ENCODE measurements around the gene MYCN. TPM values are rescaled to one million over a fixed set of nuclear protein-coding genes. Genes with fewer than 3 reads are reported as not detected.

The MYCN gene
- polyA plus RNA-seq, 3 donors: not detected

DNA sequence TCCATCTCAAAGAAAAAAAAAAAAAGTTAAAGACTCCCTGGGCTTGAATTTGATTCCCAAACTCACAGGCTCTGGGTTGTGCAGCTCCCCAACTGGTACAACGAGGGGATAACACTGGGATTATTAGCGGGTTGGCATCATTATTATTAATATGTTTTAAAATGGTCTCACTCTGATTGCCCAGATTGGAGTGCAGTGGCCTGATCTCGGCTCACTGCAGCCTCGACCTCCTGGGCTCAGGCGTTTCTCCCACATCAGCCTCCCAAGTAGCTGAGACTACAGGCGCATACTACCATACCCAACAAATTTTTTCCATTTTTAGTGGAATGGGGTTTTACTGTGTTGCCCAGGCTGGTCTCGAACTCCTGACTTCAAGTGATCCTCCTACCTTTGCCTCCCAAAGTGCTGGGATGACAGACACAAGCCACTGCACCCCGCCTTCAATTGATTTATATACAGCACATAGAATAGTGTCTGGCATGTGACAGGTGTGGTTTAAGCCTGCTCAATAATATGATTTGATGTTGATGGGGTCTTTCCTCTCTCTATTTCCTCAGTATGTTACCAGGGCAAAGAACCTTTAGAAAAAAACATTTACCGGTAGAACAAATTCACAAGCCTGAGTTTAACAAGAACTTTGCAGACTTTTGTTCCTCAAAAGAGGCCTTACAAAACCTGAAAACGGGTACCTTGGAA is 12.2 kb downstream of the MYCN start:
- Histone ChIP-seq H3K4me1 (ENCODE audit: control insufficient read depth in 1 of 2, insufficient read depth in 2 of 2, low read length in 2 of 2) (no peaks in the 10 kb centered on the region), H3K9me3 (replicated peaks in 1 of 2; ENCODE audit: control insufficient read depth in 1 of 2, insufficient read depth in 1 of 2, low read length in 2 of 2) (no peaks in the 10 kb centered on the region), H3K36me3 (replicated peaks in 1 of 2; ENCODE audit: control insufficient read depth in 1 of 2, insufficient read depth in 2 of 2, low read length in 2 of 2) (no peaks in the 10 kb centered on the region), H3K9ac (ENCODE audit: insufficient read depth, low read length, poor library complexity, severe bottlenecking) (no peak overlapping the region), H2AFZ (ENCODE audit: insufficient read depth, low read depth, low read length, poor library complexity, severe bottlenecking) (no peak overlapping the region), H4K20me1 (ENCODE audit: insufficient read depth, low read length) (no peaks in the 10 kb centered on the region), H3K4me2 (replicated peaks; ENCODE audit: extremely low read depth, low read length, poor library complexity, severe bottlenecking) (no peak overlapping the region), H3K27me3 (ENCODE audit: control insufficient read depth in 2 of 2, insufficient read depth in 2 of 2, low read length in 2 of 2) (no peaks in the 10 kb centered on the region), H3K27ac (ENCODE audit: low read depth in 1 of 2, low read length in 2 of 2) (no peak overlapping the region), H3K4me3 (replicated peaks in 1 of 3; ENCODE audit: low read depth in 2 of 3, low read length in 3 of 3) (no peak overlapping the region), H3K79me2 (ENCODE audit: insufficient read depth, low read length) (no peaks in the 10 kb centered on the region)
- Mint-ChIP-seq H3K27ac (no peak overlapping the region), H3K9me3 (no peaks in the 10 kb centered on the region), H3K27me3 (ENCODE audit: low read depth in 3 of 3) (peaks cover 0 to 5% (median 0%) of the 10 kb centered on the region in 3 donors), H3K36me3 (no peaks in the 10 kb centered on the region), H3K4me1 (no peaks in the 10 kb centered on the region), H3K4me3 (no peak overlapping the region)
- DNase-seq: no peak
- TF ChIP-seq, protein P1, sequence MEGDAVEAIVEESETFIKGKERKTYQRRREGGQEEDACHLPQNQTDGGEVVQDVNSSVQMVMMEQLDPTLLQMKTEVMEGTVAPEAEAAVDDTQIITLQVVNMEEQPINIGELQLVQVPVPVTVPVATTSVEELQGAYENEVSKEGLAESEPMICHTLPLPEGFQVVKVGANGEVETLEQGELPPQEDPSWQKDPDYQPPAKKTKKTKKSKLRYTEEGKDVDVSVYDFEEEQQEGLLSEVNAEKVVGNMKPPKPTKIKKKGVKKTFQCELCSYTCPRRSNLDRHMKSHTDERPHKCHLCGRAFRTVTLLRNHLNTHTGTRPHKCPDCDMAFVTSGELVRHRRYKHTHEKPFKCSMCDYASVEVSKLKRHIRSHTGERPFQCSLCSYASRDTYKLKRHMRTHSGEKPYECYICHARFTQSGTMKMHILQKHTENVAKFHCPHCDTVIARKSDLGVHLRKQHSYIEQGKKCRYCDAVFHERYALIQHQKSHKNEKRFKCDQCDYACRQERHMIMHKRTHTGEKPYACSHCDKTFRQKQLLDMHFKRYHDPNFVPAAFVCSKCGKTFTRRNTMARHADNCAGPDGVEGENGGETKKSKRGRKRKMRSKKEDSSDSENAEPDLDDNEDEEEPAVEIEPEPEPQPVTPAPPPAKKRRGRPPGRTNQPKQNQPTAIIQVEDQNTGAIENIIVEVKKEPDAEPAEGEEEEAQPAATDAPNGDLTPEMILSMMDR (IDR thresholded peaks at IDR 0.05): no peak
- WGBS (ENCODE audit: insufficient coverage): 100% methylated on average over 1 of the region's 10 CpGs
- intact Hi-C loops (cut with micrococcal nuclease): no loop called here

DNA sequence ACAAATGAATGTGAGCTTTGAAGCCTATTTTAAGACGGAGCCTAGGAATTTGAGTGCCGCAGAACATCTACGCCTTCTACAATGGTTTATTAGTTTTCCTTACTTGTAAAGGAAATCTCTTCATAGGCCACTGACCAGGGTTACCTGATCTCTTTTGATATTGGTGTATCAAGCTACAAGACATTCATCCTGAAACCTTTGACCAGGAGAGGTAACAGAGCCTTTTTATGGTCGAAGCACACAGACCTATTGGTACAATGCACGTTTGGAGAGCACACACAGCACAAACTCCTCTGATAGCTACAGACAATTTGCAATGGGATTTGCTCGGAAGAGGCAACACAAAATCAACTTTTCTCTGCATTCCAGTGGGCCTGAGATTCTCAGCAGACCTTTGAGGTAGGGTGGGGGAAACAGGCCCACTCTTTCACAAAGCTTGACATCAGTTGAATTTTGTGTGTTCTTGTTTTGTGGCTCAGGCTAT is 12.8 kb downstream of the MYCN start:
- Histone ChIP-seq H3K4me3 (replicated peaks in 1 of 3; ENCODE audit: low read depth in 2 of 3, low read length in 3 of 3) (no peak overlapping the region), H4K20me1 (ENCODE audit: insufficient read depth, low read length) (no peaks in the 10 kb centered on the region), H3K9me3 (replicated peaks in 1 of 2; ENCODE audit: control insufficient read depth in 1 of 2, insufficient read depth in 1 of 2, low read length in 2 of 2) (no peaks in the 10 kb centered on the region), H3K36me3 (replicated peaks in 1 of 2; ENCODE audit: control insufficient read depth in 1 of 2, insufficient read depth in 2 of 2, low read length in 2 of 2) (no peaks in the 10 kb centered on the region), H3K4me2 (replicated peaks; ENCODE audit: extremely low read depth, low read length, poor library complexity, severe bottlenecking) (no peak overlapping the region), H3K27me3 (ENCODE audit: control insufficient read depth in 2 of 2, insufficient read depth in 2 of 2, low read length in 2 of 2) (no peaks in the 10 kb centered on the region), H3K4me1 (ENCODE audit: control insufficient read depth in 1 of 2, insufficient read depth in 2 of 2, low read length in 2 of 2) (no peaks in the 10 kb centered on the region), H3K9ac (ENCODE audit: insufficient read depth, low read length, poor library complexity, severe bottlenecking) (no peak overlapping the region), H3K79me2 (ENCODE audit: insufficient read depth, low read length) (no peaks in the 10 kb centered on the region), H3K27ac (ENCODE audit: low read depth in 1 of 2, low read length in 2 of 2) (no peak overlapping the region), H2AFZ (ENCODE audit: insufficient read depth, low read depth, low read length, poor library complexity, severe bottlenecking) (no peak overlapping the region)
- DNase-seq: no peak
- intact Hi-C loops (cut with micrococcal nuclease): no loop called here
- TF ChIP-seq, protein P1 (IDR thresholded peaks at IDR 0.05): no peak
- H3K9me3 Mint-ChIP-seq: no peaks in the 10 kb centered on the region
- H3K36me3 Mint-ChIP-seq: no peaks in the 10 kb centered on the region
- WGBS (ENCODE audit: insufficient coverage): no CpG with 5 or more reads among the region's 6 CpGs
- no peaks in the 10 kb centered on the region for H3K4me1 Mint-ChIP-seq
- peaks cover 0 to 5% (median 0%) of the 10 kb centered on the region in 3 donors for H3K27me3 Mint-ChIP-seq (ENCODE audit: low read depth in 3 of 3)
- no peak overlapping the region for H3K27ac Mint-ChIP-seq
- H3K4me3 Mint-ChIP-seq: no peak overlapping the region

Measured in CD14-positive monocyte (primary cell).